GM06990 (cell line): Measurements from ENCODE around the gene MAT2B.

ENCODE experiments used
- DNase-seq: peaks from one replicate; pipeline ENCODE4 v3.0.0-alpha.2; 2011; ENCODE audit not compliant: insufficient read length; ENCODE audit errors: extremely low read depth
- H3K27me3 ChIP-seq: replicated peaks from 2 replicates; pipeline ENCODE4 v1.6.0; 2011; ENCODE audit warnings: low read length; ENCODE audit not compliant: control insufficient read depth, insufficient read depth
- H3K36me3 ChIP-seq: 2 replicates; pipeline ENCODE4 v1.5.1; 2011; ENCODE audit warnings: low read length; ENCODE audit not compliant: control insufficient read depth, insufficient read depth
- H3K4me3 ChIP-seq: replicated peaks from 2 replicates; pipeline ENCODE4 v1.5.1; 2011; ENCODE audit warnings: low read depth, mild to moderate bottlenecking, control low read depth, low read length
- CTCF ChIP-seq: IDR thresholded peaks from 2 replicates; pipeline ENCODE4 v1.5.1; 2011; ENCODE audit warnings: low read length, control low read depth, mild to moderate bottlenecking, inconsistent platforms; ENCODE audit not compliant: insufficient read depth, poor library complexity, severe bottlenecking

The MAT2B gene

GRCh38 chr5:163561339-163561738 is 55.9 kb downstream of the MAT2B start:
- DNase-seq = no peak
- TF ChIP-seq CTCF = no peak
- Histone ChIP-seq H3K4me3 (no peak overlapping the region), H3K36me3 (no peaks in the 10 kb centered on the region), H3K27me3 (no peaks in the 10 kb centered on the region)

- no peak for DNase-seq
- Histone ChIP-seq H3K4me3 (no peak overlapping the region), H3K27me3 (no peaks in the 10 kb centered on the region), H3K36me3 (no peaks in the 10 kb centered on the region)
- TF ChIP-seq CTCF = no peak
Observed at GRCh38 chr5:163562071-163562470, 56.7 kb downstream of the MAT2B start.

GRCh38 chr5:163563112-163563511 is 57.7 kb downstream of the MAT2B start:
- H3K27me3 ChIP-seq = no peaks in the 10 kb centered on the region
- no peak overlapping the region for H3K4me3 ChIP-seq
- DNase-seq = no peak
- H3K36me3 ChIP-seq = no peaks in the 10 kb centered on the region
- no peak for TF ChIP-seq CTCF

- DNase-seq = no peak
- H3K36me3 ChIP-seq = no peaks in the 10 kb centered on the region
- no peak overlapping the region for H3K4me3 ChIP-seq
- H3K27me3 ChIP-seq = no peaks in the 10 kb centered on the region
- TF ChIP-seq CTCF = no peak
Observed at GRCh38 chr5:163563880-163564279, 58.5 kb downstream of the MAT2B start.

GRCh38 chr5:163564321-163564938 is 59.0 kb downstream of the MAT2B start:
- Histone ChIP-seq H3K36me3 (no peaks in the 10 kb centered on the region), H3K27me3 (no peaks in the 10 kb centered on the region), H3K4me3 (no peak overlapping the region)
- peak; percentile 18 for DNase-seq
- TF ChIP-seq CTCF = peak; percentile 82

GRCh38 chr5:163565492-163565891 is 60.1 kb downstream of the MAT2B start:
- DNase-seq = no peak
- peak overlapping the region; percentile 9 for H3K4me3 ChIP-seq
- H3K36me3 ChIP-seq = no peaks in the 10 kb centered on the region
- no peak for TF ChIP-seq CTCF
- H3K27me3 ChIP-seq = no peaks in the 10 kb centered on the region
